NCI-H226 (cell line): Measurements from ENCODE around the gene CNPY1.
"Not testable (repeated sequence)": the region's sequence is repeated elsewhere in the genome, so short reads cannot be mapped to it uniquely, and the experiment has no call there.

Source experiments
- DNase-seq: peaks from one replicate; pipeline ENCODE4 v3.0.0-alpha.2; 2015

The CNPY1 gene

GRCh38 chr7:155577509-155577905, 31.1 kb upstream of the CNPY1 start:
- no peak for DNase-seq

- no peak for DNase-seq
Measured at GRCh38 chr7:155576900-155577508, 30.6 kb upstream of the CNPY1 start.

- no peak for DNase-seq
Measured at GRCh38 chr7:155576416-155576815, 30.1 kb upstream of the CNPY1 start.

GRCh38 chr7:155574556-155575290, 28.4 kb upstream of the CNPY1 start:
- DNase-seq, result no peak

GRCh38 chr7:155571581-155572345, 25.4 kb upstream of the CNPY1 start:
- no peak for DNase-seq

GRCh38 chr7:155570991-155571390, 24.6 kb upstream of the CNPY1 start:
- no peak for DNase-seq

- no peak for DNase-seq
Measured at GRCh38 chr7:155570171-155570958, 24.0 kb upstream of the CNPY1 start.

GRCh38 chr7:155569681-155570080, 23.3 kb upstream of the CNPY1 start:
- DNase-seq, result no peak

GRCh38 chr7:155568842-155569494, 22.6 kb upstream of the CNPY1 start:
- no peak for DNase-seq

GRCh38 chr7:155568333-155568660, 21.9 kb upstream of the CNPY1 start:
- no peak for DNase-seq

- no peak for DNase-seq
Measured at GRCh38 chr7:155567646-155568332, 21.4 kb upstream of the CNPY1 start.

GRCh38 chr7:155566011-155566836, 19.9 kb upstream of the CNPY1 start:
- no peak for DNase-seq

GRCh38 chr7:155565596-155565995, 19.2 kb upstream of the CNPY1 start:
- no peak for DNase-seq

- not testable (repeated sequence) for DNase-seq
Measured at GRCh38 chr7:155562976-155563375, 16.6 kb upstream of the CNPY1 start.

GRCh38 chr7:155562106-155562505, 15.7 kb upstream of the CNPY1 start:
- DNase-seq, result no peak

- no peak for DNase-seq
Measured at GRCh38 chr7:155560982-155561686, 14.8 kb upstream of the CNPY1 start.

- no peak for DNase-seq
Measured at GRCh38 chr7:155560196-155560885, 14.0 kb upstream of the CNPY1 start.

GRCh38 chr7:155559519-155560108, 13.3 kb upstream of the CNPY1 start:
- no peak for DNase-seq

GRCh38 chr7:155558961-155559360, 12.6 kb upstream of the CNPY1 start:
- DNase-seq, result no peak
